Suprapubic skin (tissue), 3 donors: Measurements from ENCODE around the gene ZCCHC17.

Experiments
- CTCF ChIP-seq, 2 donors: fragments of 200-600 bp in 1 of 2; fragments of 450-650 bp in 1 of 2; sonication (generic) in 1 of 2; IDR thresholded peaks; one replicate each; pipeline ENCODE4 v1.5.1; 2016 to 2019; ENCODE audit warnings: antibody characterized with exemption in 2 of 2, mild to moderate bottlenecking in 1 of 2, moderate library complexity in 1 of 2
- POLR2A ChIP-seq, 2 donors: fragments of 450-650 bp; IDR thresholded peaks; one replicate each; pipeline ENCODE4 v1.6.1; 2017; ENCODE audit warnings: antibody characterized with exemption in 2 of 2, mild to moderate bottlenecking in 2 of 2, moderate library complexity in 2 of 2

GRCh38 chr1:31302709-31303441 is 6.0 kb downstream of the ZCCHC17 start:
- TF ChIP-seq CTCF (IDR thresholded peaks at IDR 0.05) (no peak), POLR2A (IDR thresholded peaks at IDR 0.05) (no peak)
